WI38 (cell line): ENCODE data around the gene PATL2.
"Not testable (repeated sequence)": the region's sequence is repeated elsewhere in the genome, so short reads cannot be mapped to it uniquely, and the experiment has no call there.

Experiments used
- H3K4me3 ChIP-seq: 2 replicates; pipeline ENCODE4 v1.5.1; 2011; ENCODE audit warnings: low read depth, mild to moderate bottlenecking, control low read depth, low read length
- CTCF ChIP-seq: IDR thresholded peaks from 2 replicates; pipeline ENCODE4 v1.5.1; 2012; ENCODE audit warnings: low read depth, mild to moderate bottlenecking, control low read depth, low read length

The PATL2 gene

GRCh38 chr15:44647637-44648036, 63.5 kb downstream of the PATL2 start:
- TF ChIP-seq CTCF: no peak

GRCh38 chr15:44647036-44647435, 64.1 kb downstream of the PATL2 start:
- no peak overlapping the region for H3K4me3 ChIP-seq
- TF ChIP-seq CTCF: no peak

More at GRCh38 chr15:44647637-44648036, 63.5 kb downstream of the PATL2 start:
- no peak overlapping the region for H3K4me3 ChIP-seq

GRCh38 chr15:44646460-44646859, 64.7 kb downstream of the PATL2 start:
- no peak overlapping the region for H3K4me3 ChIP-seq
- TF ChIP-seq CTCF: no peak

GRCh38 chr15:44641651-44642050, 69.5 kb downstream of the PATL2 start:
- TF ChIP-seq CTCF: no peak
- no peak overlapping the region for H3K4me3 ChIP-seq

- TF ChIP-seq CTCF: no peak
- H3K4me3 ChIP-seq: no peak overlapping the region
These were observed 74.1 kb downstream of the PATL2 start for GRCh38 chr15:44636976-44637375.

GRCh38 chr15:44633603-44634002, 77.5 kb downstream of the PATL2 start:
- no peak for TF ChIP-seq CTCF
- no peak overlapping the region for H3K4me3 ChIP-seq

- H3K4me3 ChIP-seq: not testable (repeated sequence)
These were observed 85.8 kb downstream of the PATL2 start for GRCh38 chr15:44625286-44625685.

- no peak for TF ChIP-seq CTCF
- no peak overlapping the region for H3K4me3 ChIP-seq
These were observed 87.9 kb downstream of the PATL2 start for GRCh38 chr15:44623178-44623577.
